Fibroblast of mammary gland (primary cell): ENCODE measurements around the gene DCAF10.
"Not testable (repeated sequence)": the region's sequence is repeated elsewhere in the genome, so short reads cannot be mapped to it uniquely, and the experiment has no call there.

Experiments used
- DNase-seq: peaks from one replicate; pipeline ENCODE4 v3.0.0-alpha.2; 2010; ENCODE audit warnings: low read depth
- H3K4me3 ChIP-seq: 2 replicates; pipeline ENCODE4 v1.5.1; 2011; ENCODE audit warnings: low read depth, mild to moderate bottlenecking, low read length, moderate library complexity; ENCODE audit not compliant: control insufficient read depth
- TF ChIP-seq, protein P1 (sequence below): conservative IDR thresholded peaks from 2 replicates; pipeline ENCODE4 v1.5.1; 2011; ENCODE audit warnings: low read depth, low read length, inconsistent platforms; ENCODE audit not compliant: control insufficient read depth, insufficient read depth

The DCAF10 gene

DNA sequence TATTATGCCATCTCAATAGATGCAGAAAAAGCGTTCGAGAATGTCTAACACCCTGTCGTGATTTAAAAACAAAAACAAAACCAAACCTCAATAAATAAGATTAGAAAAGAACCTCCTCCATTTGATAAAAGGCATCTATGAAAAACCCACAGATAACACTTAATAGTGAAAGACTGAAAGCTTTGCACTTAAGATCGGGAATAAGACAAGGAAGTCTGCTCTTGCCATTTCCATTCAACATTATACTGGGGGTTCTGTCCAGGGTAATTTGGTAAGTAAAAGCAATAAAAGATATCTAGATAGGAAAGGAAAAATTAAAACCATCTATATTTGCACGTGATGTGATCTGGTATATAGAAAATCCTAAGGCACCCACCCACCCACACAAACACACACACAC lies 8.5 kb upstream of the DCAF10 start:
- DNase-seq = no peak
- no peak overlapping the region for H3K4me3 ChIP-seq

DNA sequence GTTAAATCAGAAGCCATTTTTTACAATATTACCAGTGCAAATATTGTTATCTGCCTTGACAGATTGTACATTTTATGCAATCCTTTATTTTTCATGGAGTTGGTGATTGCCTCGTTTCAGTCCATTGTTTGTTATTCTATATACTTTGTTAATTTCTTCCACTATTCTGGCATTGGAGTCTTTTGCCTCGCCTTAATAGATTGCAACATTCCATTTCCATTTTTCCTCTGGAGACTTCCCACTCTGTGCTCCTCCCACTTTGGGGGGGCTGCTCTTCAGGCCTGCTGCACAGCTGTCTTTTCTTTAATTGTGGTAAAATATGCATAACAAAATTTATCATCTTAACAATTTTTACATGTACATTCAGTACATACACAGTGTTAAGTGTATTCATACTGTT lies 4.4 kb upstream of the DCAF10 start:
- DNase-seq = no peak
- H3K4me3 ChIP-seq = no peak overlapping the region
- TF ChIP-seq, protein P1, sequence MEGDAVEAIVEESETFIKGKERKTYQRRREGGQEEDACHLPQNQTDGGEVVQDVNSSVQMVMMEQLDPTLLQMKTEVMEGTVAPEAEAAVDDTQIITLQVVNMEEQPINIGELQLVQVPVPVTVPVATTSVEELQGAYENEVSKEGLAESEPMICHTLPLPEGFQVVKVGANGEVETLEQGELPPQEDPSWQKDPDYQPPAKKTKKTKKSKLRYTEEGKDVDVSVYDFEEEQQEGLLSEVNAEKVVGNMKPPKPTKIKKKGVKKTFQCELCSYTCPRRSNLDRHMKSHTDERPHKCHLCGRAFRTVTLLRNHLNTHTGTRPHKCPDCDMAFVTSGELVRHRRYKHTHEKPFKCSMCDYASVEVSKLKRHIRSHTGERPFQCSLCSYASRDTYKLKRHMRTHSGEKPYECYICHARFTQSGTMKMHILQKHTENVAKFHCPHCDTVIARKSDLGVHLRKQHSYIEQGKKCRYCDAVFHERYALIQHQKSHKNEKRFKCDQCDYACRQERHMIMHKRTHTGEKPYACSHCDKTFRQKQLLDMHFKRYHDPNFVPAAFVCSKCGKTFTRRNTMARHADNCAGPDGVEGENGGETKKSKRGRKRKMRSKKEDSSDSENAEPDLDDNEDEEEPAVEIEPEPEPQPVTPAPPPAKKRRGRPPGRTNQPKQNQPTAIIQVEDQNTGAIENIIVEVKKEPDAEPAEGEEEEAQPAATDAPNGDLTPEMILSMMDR = no peak

More for the DNA sequence above, 8.5 kb upstream of the DCAF10 start:
- TF ChIP-seq, protein P1 = no peak

DNA sequence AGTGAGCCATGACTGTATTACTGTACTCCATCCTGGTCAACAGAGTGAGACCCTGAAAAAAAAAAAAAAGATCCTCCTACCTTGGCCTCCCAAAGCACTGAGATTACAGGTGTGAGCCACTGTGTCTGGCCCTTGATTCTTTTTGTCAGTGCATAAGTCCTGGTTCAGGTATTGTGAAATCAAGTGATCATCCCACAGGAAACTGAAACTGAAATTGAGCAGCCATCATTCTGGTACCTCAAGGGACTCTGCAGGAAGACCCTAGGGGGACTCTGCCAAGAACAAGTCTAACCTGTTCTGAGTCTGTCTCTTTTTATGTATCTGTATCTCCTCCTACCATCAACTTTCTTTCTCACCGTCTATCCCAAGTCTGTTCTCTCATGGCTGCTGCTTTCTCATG lies 1.9 kb upstream of the DCAF10 start:
- TF ChIP-seq, protein P1 = no peak
- H3K4me3 ChIP-seq = no peak overlapping the region
- no peak for DNase-seq

DNA sequence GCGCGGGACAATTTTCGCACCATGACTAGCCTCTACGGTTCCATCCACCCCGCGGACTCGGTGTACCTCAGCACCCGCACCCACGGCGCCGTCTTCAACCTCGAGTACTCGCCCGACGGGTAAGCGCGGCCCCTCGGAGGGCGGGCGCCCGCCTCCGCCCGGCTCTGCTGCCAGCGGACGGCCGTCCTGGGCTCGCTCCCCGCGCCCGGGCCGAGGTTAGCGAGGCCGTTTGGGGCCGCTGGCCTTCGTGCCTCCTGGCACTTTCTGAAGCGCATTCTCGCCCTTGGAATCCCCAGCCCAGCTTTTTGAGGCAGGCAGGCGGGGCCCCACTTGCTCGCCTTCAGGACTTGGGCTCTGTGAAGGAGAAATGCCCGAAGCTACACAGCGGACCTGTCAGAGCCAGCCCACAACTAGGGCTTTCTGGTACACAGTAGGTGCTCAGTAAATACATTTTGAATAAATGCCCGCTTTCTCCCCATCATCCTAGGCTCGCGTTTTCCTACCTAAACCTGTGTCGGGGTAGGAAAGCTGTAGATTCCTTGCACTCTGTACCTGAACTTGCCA lies 772 bp downstream of the DCAF10 start:
- peak; percentile 15 for DNase-seq
- TF ChIP-seq, protein P1 = no peak
- H3K4me3 ChIP-seq = peak overlapping the region; percentile 96

DNA sequence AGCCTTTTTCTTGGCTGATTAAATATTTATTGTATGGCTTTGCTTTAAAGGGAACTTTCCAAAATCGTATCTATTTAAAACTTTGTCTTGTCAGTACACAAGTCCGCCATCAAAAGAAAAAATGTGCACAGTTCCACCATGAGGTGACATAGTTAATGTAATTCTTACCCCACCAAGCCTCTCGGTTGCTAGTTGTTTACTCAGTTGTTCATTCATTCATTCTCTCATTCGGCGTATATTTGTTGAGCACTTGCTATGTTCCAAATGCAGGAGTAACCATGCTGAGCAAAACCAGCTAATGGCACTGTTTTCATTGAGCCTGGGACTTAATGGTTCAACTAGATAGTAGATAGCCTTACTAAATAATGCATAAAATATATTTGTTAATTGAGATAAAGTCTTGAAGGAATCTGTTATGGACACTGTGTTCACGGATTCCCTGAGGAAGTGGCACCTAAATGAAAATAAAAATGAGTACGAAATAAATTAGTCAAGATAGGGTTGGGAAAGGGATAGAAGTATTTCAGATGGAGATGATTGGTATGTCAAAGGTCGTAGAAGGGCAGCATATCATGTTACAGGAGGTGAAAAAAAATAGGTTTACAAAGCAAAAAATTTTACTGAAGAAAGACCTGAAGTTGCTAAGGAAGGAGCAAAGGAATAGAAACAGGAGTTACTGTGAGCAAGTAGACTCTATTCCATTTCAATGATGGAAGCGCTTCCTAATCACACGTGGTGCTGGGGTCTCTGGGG lies 1.5 kb downstream of the DCAF10 start:
- H3K4me3 ChIP-seq = peak overlapping the region; percentile 96

DNA sequence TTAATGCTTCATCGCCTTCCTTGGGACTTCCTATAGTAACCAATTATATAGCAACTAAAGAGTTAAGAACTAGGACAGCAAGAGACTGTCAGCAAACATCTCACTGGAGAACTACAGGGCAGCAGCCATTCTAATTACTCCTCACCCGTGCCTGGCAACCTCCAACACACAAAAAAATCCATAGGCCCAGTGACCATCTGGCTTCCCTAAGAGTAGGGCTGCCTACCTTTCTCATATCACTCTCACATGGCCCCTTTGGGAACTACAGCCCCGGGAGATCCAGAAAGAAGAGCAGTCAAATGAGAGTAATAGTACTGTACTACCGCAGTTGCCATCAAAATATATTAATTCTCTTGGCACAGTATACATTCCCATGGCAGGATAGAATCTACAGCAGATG lies 5.7 kb downstream of the DCAF10 start:
- TF ChIP-seq, protein P1 = no peak
- DNase-seq = no peak
- H3K4me3 ChIP-seq = no peak overlapping the region

More for the DNA sequence above, 1.5 kb downstream of the DCAF10 start:
- TF ChIP-seq, protein P1 = no peak
- no peak for DNase-seq

DNA sequence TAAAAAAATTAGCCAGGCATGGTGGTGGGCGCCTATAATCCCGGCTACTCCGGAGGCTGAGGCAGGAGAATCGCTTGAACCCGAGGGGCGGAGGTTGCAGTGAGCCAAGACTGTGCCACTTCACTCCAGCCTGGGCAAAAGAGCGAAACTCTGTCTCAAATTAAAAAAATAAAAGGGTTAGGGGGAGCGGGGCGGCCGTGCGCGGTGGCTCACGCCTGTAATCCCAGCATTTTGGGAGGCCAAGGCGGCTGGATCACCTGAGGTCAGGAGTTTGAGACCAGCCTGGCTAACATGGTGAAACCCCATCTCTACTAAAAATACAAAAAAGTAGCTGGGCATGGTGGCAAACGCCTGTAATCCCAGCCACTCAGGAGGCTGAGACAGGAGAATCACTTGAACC lies 9.1 kb downstream of the DCAF10 start:
- not testable (repeated sequence) for DNase-seq, H3K4me3 ChIP-seq
